Esophagus squamous epithelium (tissue), 4 donors: Measurements from ENCODE around the gene ATP6V0A4.
"Not testable (repeated sequence)": the region's sequence is repeated elsewhere in the genome, so short reads cannot be mapped to it uniquely, and the experiment has no call there.

Experiments used
- POLR2A ChIP-seq, 4 donors: fragments of 450-650 bp; IDR thresholded peaks; one replicate each; pipeline ENCODE4 v1.6.1; 2017; ENCODE audit warnings: antibody characterized with exemption in 4 of 4, mild to moderate bottlenecking in 4 of 4, moderate library complexity in 3 of 4
- TF ChIP-seq, protein P1 (sequence below), 6 experiments: fragments of 450-650 bp in 4 of 6; fragments of 200-600 bp in 2 of 6; sonication (generic) in 2 of 6; IDR thresholded peaks; one replicate each; pipeline ENCODE4 v1.5.1; 2016 to 2019; ENCODE audit warnings: antibody characterized with exemption in 6 of 6, mild to moderate bottlenecking in 4 of 6, moderate library complexity in 4 of 6

DNA sequence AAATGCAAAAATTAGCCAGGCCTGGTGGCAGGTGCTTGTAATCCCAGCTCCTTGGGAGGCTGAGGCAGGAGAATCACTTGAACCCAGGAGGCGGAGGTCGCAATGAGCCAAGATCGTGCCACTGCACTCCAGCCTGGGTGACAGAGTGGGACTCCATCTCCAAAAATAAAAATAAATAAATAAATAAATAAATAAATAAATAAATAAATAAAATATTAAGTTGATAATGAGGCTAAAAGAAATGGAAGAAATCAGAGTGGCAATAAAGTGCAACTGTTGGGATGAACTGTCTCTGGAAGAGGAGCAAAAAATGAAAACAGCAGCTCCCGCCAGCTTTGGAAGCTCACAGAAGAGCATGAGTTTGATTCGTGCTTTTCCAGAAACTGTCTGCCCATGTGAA, 66.3 kb downstream of the ATP6V0A4 start:
- TF ChIP-seq, protein P1, sequence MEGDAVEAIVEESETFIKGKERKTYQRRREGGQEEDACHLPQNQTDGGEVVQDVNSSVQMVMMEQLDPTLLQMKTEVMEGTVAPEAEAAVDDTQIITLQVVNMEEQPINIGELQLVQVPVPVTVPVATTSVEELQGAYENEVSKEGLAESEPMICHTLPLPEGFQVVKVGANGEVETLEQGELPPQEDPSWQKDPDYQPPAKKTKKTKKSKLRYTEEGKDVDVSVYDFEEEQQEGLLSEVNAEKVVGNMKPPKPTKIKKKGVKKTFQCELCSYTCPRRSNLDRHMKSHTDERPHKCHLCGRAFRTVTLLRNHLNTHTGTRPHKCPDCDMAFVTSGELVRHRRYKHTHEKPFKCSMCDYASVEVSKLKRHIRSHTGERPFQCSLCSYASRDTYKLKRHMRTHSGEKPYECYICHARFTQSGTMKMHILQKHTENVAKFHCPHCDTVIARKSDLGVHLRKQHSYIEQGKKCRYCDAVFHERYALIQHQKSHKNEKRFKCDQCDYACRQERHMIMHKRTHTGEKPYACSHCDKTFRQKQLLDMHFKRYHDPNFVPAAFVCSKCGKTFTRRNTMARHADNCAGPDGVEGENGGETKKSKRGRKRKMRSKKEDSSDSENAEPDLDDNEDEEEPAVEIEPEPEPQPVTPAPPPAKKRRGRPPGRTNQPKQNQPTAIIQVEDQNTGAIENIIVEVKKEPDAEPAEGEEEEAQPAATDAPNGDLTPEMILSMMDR (IDR thresholded peaks at IDR 0.05): not testable (repeated sequence)
- not testable (repeated sequence) for TF ChIP-seq POLR2A (IDR thresholded peaks at IDR 0.05)
